Anterior cingulate cortex (tissue), 58 donors: Measurements from ENCODE around the gene KCTD15.

Experiments used
- DNase-seq, 58 donors: peaks; one replicate each; lab custom pipeline; 2025; lab: John Stamatoyannopoulos, UW

KCTD15 gene, protein sequence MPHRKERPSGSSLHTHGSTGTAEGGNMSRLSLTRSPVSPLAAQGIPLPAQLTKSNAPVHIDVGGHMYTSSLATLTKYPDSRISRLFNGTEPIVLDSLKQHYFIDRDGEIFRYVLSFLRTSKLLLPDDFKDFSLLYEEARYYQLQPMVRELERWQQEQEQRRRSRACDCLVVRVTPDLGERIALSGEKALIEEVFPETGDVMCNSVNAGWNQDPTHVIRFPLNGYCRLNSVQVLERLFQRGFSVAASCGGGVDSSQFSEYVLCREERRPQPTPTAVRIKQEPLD

DNA sequence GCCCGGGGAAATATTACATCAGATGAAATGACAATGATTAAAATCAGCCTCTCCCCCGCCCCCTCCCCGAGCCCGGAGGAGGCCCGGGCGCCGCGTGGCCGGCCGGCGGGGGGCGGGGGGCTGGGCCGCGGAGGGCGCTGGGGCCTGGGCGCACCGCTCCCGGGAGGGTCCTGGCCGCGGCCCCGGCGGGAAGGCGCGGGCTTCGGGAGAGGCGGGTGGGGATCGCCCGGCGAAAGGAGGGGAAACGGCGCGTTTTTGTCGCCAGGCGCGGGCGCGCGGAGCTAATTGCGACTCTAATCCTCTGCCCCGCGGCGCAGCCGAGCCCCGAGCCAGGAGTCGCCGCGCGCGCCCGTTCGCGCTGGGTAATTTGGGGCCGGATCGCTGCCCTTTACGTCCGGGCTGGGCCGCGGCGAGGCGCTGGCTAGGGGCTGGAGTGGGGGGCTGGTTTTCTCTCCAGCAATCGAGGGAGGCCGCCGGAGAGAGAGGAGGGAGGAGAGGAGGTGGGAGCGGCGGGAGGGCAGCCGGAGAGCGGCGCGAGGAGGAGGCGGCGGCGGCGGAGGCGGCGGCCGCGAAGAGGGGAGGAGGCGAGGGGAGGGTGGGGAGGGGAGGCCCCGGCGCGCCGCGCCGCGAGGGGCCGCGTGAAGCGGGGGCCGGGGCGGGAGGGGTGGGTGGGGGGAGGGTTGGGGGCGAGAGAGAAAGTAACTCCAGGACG, at the start of gene KCTD15:
KCTD15 (plus strand) TSS at position 707 of the 712 bp plus-strand sequence. CDS start 3,585 bp downstream, outside the sequence.
- peak in 23 of 58 donors; percentile 21 to 73 (median 51) for DNase-seq

DNA sequence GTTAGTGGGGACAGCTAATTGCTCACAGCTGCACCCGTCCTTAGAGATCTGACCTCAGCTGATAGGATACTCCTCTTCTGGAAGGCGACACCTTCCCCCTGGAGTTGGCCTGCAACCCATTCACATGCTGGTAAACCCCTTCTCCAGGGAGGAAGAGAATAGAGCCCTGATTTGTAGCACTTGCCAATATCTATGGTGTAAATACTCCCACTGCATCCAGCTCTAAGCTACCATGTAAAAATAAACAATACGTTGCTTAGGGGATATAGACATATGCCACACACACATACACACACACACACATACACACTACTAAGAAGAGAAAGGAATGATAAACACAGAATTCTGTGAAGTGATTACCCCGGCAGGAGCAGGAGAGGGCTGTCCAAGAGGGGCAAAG, 49.4 kb upstream of the KCTD15 start:
- DNase-seq = no peak

DNA sequence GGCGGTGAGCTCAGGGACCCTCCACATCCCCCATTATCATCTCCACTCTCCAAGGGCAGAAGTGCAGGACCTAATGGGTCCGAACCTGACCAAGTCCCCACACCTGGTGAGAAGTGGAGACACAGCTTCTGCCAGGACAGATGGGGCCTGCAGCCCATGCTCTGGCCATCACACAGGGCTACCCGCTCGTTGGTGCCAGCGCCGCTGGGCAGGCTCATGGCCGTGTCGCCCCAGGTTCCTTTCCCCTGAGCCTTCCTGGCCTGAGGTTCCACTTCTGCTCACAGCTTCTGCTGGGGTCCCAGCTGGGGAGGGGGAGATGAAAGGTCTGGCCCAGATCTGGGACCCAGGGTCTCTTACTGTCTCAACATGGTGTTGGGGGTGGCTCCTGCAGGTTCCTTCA, 48.4 kb upstream of the KCTD15 start:
- no peak for DNase-seq

GRCh38 chr19:33749016-33749415, 47.7 kb upstream of the KCTD15 start:
- DNase-seq = no peak

DNA sequence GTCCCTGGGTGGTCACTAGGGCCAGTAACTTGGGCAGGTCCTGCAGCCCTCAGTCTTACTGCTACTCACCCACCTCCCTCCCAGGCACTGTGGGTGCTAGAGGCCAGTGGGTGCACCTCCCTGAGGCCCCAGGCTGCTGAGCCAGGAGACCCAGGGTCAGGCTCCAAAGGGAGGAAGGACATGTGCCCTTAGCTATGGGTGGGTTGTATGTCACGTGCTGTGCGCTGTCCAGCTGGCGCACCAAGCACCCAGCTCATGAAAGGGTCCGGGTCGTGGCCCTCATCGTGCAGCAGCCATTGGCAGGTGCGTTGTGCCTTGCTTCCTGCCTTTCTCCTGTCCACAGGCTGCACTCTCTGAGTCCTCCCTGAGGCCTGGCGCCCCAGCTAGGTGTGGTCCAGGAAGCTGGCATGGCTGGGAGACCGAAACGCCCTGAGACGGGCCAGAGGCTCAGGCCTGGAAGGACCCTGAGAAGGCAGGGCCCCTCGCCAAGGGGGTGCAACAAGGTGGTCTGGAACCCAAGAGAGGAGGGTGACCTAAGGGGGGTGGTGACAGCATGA, 47.0 kb upstream of the KCTD15 start:
- no peak for DNase-seq

DNA sequence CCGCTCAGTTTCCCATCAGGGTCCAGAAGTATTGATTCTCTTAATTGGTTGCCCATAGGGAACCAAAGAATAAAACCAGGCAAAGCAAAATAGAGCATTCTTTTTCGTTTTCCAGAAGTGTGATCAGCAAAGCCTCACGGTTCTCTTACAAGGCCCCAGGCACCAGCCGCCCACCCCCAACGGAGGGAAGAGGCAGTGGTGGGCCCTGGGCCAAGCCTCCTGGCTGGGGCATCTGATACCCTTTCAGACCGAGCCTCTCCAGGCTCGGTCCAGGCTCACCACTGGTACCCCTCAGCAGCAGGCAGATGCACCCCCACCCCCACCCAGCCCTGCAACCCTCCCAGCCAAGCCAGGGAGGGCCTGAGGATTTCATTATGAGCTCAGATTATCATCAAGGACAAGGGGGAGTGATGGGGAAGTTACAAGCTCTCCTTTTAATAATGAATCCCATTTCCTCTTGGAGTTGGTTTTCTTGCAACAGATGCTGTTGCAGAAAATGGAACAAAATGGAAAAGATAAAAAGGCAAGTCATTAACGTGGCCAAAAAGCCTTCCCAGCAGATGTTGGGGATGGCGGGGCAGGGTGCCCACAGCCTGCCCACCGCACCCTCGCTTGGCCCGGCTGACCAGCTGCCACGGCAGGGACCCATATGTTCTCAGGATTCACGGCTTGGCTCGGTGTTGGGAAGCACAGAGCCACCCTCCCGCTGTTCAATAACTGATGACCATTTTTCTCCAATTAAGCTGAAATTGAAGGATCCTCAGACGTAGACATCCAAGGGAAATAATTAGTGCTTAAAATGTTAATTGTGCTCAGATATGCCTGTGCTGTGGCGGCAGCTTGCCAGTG, 45.9 kb upstream of the KCTD15 start:
- DNase-seq = peak in 1 of 58 donors; percentile 3

DNA sequence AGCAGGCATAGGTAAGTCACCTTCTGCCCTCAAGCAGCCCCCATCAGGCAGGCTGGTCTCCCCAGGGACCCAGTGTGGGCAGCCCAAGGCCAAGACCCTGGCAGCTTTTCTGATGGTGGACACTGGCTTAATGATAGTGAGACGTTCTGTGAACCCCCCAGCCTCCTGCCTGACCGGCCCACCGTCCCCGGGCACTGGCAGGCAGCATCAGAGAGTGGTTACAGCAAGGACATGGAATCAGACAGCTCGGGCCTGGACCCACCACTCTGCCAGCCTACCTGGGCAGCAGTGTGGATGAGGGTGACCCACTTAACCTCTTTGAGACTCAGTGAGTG, 45.3 kb upstream of the KCTD15 start:
- no peak for DNase-seq

- DNase-seq = peak in 1 of 58 donors; percentile 20
Measured at GRCh38 chr19:33752018-33752800, 44.5 kb upstream of the KCTD15 start.

- no peak for DNase-seq
Measured at GRCh38 chr19:33752945-33753344, 43.7 kb upstream of the KCTD15 start.

GRCh38 chr19:33754361-33754760, 42.3 kb upstream of the KCTD15 start:
- DNase-seq = no peak

GRCh38 chr19:33755099-33756035, 41.3 kb upstream of the KCTD15 start:
- no peak for DNase-seq

GRCh38 chr19:33756177-33756576, 40.5 kb upstream of the KCTD15 start:
- no peak for DNase-seq

DNA sequence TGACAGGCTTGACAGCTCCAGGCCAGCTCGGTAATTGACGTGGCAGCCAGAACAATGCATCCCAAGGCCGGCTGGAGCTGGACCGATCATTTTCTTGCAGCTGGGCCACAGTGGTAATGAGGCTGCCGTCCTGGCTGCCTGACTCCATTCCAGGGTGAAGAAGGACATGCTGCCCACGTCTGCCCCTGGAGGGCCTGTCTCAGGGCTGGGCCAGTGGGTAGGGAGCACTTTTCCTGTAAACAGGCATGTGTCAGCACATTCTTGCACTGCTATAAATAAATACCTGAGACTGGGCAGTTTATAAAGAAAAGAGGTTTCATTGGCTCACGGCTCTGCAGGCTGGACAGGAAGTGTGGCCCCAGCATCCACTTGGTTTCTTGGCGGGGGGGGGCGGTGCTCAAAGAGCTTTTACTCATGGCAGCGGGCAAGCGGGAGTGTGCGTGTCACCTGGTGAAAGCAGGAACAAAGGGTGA, 38.1 kb upstream of the KCTD15 start:
- peak in 3 of 58 donors; percentile 9 to 27 (median 10) for DNase-seq

DNA sequence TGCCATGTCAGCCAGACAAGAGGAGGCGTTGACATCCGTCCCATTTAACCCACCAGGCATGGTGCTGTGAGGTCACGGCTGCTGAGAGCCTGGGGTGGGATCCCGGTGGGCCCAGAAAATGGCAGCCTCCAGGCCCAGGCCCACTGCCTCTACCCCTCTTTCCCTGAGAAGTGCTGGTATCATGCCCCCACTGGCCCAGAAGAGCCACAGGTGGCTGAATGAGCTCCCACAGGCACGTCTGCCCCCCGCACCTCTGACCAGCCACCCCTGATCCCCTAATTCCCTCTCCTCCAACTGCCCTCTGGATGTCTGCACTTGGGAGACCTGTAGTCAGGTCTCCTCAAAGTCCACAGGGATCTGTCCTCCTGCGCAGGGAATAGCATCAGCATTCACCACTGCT, 37.3 kb upstream of the KCTD15 start:
- no peak for DNase-seq

DNA sequence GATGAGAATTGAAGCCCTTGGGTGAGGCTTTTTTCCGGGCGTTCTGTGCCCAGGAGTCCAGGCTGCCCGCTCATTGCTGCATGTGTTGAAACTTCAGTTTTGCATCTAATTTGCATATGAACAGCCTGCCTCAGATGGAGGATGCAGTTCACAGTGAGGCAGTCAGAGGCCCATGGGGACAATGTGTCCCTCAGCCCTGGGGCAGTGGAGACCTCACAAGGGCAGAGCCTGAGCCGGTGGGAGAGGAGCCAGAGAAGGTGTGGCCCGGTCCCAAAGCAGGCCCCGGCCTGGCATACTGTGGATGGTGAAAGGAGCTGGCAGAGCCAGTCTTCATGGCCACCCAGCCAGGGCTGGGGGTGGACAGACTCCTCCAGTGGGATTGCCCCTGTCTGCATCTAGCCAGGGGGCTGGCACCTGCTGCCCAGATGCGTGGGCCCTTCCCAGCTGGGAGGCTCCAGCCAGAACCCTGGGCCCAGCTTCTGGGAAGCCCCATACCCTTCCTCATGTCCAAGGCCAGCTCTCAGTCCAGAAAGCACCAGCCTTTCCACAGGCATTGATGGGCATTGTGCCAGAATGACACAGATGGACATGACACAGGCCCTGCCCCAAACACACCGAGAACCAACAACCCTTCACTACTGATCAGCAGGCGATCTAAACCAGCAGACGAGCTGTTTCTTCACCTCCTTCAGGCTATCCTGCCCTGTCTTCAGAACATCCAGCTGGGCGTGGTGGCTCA, 32.9 kb upstream of the KCTD15 start:
- peak in 46 of 58 donors; percentile 5 to 78 (median 36) for DNase-seq

GRCh38 chr19:33766623-33767022, 30.0 kb upstream of the KCTD15 start:
- DNase-seq = no peak

- DNase-seq = no peak
Measured at GRCh38 chr19:33767898-33768413, 28.7 kb upstream of the KCTD15 start.

- DNase-seq = no peak
Measured at GRCh38 chr19:33769208-33769607, 27.5 kb upstream of the KCTD15 start.
